GM21529 (cell line): ENCODE data around the gene MDC1.
"Not testable (repeated sequence)": the region's sequence is repeated elsewhere in the genome, so short reads cannot be mapped to it uniquely, and the experiment has no call there.

Source experiments
- ATAC-seq: cut with Tn5 transposase; IDR thresholded peaks from one replicate; pipeline ENCODE4 v1.9.1; 2021; ENCODE audit not compliant: unreplicated experiment

Gene MDC1

DNA sequence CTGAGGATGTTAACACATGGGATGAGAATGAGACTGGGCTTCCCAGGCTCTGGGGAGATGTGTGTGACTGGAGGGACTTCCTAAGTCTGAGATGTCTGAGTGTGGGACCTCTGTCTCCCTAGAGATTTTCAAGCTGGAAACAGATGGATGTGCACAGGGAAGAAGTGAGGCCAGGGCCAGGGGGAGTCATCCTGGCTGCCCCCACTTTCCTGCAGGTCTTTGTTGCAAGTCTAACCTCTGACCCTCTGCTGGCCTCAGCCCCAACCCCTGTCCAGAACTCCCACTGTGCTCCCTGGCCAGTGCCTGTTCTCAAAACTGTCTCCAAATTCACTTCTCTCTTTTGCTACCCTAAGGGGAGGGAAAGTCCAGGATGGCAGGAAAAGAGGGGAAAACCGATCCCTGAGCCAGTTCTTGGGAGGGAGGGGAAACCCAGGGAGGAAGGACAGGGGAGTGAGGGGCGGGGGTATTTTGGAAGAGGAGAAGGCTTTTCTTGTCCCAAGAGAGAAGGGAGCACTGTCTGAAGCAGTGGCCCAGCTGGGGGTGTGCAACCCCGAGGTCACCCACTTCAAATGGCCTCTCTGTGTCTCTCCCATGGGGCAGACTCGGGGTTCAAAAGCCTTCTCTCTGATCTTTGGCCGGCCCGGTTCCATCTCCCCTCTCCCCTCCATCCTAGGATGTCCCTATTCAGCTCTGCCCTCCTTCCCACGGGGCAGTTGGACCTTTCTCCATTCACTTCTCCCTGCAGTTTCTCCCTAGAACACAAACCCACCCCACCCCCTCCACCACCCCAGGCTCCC lies 33.7 kb downstream of the MDC1 start:
- no peak for ATAC-seq

DNA sequence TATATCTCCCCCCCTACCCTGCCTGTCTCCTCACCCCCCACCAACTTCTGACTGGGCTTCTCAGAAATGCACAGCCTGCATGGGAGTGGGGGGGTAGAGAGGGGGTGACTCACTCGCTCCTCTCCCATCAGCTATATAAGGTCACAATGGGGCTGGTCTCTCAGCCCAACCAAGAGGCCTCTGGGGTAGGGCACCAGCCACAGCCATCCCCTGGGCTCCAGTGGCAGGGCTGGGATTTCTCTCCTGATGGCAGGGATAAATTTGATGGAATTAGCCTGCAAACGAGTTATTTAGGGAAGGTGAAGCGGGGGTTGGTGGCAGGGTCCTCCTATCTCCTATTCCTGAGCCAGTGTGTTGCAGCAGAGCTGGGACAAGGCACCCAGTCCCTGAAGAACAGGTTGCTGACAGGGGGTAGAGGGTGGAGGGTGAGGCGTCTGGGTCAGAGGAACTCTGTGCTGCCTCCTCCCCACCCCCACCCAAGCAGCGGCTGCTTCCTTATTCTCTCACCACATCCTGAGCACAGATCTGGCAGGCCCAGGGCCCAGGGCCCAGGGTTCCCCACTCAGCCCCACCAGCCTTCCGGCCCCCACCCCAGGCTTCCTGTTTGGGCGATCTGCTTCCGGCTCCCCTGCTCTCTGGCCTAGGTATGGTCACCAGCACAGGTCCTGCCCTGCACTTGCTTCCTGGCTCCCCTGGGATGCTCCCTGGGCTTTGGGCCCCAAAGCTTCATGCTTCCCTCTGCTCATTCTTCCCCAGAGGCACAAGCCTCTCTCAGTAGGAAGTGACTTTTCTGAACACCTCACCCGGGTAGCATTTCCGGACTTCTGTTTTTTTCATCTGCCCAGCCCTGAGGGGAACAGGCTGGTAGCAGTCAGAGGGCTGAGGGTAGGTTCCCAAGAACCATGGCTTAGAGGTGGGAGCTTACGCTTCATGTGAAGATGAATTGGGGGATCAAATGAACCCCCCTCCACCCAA lies 34.7 kb downstream of the MDC1 start:
- peak; percentile 38 for ATAC-seq

DNA sequence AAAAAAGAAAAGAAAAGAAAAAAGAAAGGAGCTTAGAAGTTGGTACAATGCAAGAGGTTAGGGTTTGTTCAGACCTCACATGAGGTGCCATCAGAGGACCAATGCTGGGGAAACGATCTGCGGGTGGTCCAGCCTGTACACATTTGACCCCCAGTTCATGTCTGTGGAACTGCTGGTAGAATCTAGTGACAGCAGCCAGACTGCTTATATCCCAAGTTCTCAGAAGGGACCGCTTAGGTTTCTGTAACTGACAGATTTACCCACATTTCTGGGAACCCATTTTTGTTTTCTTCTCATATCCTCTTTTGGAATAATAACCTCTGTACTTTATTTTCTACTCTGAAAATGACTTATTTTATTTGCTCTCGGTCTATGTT lies 35.3 kb downstream of the MDC1 start:
- ATAC-seq = no peak

DNA sequence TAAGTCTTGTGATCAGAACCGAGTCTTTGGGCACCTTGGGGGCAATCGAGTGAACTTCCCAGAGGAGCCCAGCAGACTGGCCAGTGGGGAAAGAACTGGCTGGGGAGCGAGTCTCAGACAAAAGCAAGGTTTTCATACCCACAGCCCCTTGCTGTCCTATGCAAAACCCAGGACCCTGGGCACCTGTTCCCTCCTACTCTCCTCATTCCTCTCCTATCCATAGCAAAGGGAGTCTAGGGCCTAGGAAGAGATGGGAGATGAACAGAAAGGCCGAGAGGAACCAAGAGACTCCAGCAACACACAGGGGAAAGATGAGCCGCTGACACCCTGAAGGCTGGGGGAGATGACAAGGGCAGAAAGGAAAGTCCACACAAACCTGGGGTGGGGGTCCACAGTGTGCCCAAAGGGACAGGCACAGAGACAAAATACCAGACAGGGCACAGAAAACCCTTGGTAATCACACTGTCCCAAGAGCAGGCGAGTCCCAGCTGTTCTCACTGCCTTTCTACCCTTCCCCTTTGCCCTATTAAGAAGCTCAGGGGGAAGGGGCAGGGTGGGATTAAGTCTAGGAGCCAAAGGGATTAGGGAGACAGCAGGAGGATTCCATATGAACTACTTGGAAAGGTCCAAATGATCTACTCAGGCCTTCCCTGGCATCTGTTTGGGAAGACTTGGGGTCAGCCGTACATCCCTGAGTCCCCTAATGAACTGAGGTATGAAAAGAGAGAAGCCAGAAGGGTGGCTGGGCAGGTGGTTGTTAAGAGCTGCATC lies 37.1 kb downstream of the MDC1 start:
- ATAC-seq = no peak

DNA sequence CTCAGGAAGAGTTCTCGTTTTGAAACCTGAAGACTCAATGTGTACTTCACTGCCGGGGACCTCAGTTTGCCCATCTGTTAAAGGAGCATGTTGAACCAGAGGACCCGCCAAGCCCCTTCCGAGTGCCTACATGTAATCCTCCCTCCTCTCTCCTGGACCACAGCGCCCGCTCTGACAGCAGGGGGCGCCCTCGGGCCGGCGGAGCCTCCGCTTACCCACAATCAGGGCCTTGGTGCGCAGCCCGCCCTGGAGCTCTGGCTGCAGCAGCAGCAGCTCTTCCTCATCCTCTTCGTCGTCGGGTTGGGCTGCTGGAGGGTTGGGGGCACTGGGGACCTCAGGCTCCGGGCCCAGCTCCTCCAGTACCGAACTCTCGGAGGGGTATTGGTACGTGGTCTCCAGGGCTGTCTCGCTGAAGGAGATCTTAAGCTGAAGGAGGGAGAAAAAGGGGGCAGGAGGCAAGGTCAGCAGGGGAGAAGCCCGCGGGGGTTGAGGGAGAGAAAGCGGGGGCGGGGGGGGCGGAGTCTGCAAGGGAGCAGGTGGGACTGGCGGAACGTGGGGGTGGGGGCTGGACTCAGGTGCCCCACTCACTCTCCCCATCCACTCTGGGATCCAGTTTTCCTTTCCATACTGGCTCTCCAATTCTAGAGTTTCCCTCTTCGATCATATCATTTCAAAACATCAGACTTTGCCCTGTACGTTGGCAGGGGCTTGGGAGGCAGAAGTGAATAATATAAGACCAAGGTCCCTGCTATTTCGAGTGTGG lies 37.9 kb downstream of the MDC1 start:
- ATAC-seq = no peak

DNA sequence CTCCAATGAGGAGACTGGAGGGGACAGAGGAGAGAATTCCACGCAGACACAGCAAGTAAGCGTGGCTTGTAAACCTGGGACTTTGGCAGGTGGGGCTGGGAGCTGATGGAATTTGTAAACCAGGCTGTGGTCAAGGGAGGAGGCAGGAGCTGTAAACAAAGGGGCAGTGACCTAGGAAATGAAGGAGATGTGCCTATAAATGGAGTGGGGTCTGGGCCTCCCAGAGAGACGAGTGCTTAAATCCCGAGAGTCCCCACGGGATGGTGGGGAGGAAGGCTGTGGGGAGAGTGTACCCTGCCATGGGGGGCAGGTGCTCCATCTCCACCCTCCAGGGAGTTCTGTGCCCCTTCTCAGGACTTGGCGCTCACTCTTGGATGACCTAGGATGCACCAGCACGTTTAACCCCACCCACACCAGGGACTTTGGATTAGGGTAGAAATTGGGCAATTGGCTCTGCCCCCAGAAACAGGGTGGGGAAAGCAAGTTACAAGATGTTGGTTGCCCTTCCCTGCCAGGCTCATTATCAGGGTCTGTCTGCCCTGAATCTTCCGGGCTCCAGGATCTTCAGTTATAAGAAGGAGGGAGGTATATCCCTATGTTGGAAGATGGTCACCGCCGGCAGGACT lies 40.3 kb downstream of the MDC1 start:
- ATAC-seq = no peak

DNA sequence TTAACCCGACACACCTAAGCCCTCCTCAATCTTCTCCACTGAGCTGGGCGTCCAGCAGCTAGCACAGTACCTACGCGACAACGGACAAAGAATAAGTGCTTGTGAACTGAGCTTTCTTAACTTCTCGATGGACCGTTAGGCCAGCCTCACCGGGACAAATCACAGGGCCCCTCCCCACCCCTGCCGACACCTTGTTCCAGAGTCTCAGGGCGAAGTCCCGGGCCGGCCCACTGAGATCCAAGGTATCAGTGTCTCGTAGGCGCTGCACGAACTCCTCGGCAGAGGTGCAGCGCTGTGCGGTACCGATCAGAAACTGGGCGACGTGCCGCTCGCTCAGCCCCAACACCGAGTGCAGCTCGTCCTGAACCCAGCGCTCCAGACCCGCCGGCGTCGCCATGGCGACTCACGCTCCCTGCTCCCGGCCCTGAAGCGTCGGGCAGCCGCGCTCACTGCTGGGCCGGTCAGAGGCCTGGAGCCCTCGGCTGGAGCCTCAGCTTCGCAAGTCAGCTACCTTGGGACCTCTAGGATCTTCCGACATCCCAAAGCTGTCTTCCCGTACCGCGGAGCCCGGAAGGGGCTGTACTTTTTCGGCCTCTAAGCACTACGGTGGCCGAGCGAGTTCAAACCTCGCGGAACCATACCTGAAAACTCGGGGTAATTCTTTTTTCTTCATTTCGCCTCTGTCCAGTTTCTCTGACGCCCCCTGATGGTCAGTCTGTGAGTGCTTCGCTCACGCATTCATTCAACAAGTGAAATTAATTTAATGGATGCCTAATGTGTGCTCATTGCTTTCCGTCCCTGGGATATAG lies 44.4 kb downstream of the MDC1 start, which contains the start of gene DHX16:
TSS of gene DHX16 (minus strand) at position 562 of the 809 bp plus-strand sequence. CDS start at position 397, 165 bp downstream.
- ATAC-seq = peak; percentile 75

DNA sequence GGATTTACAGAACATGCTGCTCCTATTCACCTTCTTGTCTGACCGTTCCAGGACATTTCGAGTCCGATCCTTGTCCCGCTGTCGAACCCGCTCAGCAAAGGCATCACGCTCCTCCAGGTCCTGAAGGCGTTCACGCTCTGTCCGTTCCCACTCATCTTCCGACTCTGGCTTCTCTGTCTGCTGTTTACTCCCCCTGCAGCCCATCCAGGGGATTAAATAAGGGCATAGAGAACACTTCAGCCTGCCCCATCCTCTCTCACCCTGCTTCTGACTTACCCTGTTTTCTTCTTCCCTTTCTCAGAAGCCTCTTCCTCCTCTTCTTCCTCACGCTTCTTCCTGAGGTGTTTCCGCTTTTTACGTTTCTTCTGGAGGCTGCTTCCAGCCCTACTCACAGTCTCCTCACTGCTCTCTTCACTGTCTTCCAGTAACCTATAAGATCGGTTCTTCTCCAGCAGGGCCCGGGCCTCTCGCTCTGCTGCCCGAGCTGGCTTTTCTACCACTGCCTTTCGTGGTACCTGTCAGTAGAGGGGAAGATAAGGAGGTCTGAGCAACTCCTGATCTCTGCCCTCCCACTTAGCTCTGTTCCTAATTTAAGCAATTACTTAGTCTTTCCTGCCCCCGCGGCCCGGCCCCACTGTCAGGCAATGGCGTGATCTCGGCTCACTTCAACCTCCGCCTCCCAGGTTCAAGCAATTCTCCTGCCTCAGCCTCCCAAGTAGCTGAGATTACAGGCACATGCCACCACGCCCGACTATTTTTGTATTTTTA lies 46.1 kb downstream of the MDC1 start:
- ATAC-seq = no peak

DNA sequence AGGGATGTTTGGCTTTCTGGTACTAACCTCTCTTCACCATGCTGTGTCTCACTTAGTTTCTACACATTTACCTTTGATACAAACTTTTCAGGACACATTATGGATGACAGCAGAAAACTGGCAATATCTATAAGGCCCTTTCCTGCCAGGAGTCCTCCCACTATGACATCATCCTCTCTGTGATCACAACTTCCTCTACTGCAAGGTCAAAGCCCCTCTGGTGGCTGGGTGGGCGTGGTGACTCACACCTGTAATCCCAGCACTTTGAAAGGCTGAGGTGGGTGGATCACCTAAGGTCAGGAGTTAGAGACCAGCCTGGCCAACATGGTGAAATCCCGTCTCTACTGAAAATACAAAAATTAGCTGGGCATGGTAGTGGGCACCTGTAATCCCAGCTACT lies 50.8 kb downstream of the MDC1 start:
- not testable (repeated sequence) for ATAC-seq

DNA sequence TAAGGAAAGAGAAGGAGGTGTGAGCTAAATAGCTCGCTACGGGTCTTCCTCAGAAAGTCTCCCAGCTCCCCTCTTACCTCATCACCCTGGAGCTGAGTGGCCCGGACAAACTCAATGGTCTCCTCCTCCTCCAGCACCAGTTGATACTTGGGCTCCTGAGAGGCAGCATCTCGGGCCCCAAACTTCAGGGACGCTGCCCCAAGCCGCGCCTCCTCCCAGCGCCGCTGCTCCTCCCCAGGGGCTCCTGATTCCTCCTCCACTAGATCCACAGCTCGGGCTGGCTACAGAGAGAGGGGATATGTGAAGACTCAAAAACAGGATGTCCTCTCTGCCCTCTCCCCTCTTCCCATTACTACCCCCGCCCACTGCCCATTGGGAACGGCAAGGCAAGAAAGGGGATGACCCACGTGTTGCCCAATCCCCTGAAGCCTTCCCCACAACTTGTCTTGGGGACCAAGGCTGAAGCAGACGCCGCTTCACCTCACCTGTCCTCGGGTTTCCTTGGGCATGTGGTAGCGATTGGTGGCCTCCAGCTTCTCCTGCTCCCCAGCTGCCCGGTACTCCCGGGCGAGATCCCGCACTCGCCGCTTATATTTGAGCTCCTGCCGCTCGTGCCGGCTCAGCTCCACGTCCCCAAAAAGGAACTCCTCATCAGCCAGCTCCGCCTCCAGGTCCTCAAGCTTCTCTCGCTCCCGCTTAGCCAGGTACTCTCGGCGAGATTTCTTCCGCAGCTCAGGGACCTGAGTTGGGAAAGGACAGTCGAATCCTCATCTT lies 51.9 kb downstream of the MDC1 start:
- ATAC-seq = no peak

DNA sequence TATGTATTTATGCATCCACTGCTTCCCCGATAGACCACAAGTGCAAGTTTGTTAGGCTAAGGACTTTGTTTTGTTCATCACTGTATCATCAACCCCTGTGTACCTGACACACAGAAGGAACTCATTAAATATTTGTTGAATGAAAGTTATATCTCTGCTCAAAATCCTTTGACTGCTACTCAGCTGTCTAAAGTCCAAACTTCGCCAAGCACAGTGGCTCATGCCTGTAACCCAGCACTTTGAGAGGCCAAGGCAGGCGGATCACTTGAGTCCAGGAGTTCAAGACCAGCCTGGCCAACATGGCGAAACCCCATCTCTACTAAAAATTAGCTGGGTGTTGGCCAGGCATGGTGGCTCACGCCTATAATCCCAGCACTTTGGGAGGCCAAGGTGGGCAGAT lies 59.2 kb downstream of the MDC1 start:
- ATAC-seq = not testable (repeated sequence)

DNA sequence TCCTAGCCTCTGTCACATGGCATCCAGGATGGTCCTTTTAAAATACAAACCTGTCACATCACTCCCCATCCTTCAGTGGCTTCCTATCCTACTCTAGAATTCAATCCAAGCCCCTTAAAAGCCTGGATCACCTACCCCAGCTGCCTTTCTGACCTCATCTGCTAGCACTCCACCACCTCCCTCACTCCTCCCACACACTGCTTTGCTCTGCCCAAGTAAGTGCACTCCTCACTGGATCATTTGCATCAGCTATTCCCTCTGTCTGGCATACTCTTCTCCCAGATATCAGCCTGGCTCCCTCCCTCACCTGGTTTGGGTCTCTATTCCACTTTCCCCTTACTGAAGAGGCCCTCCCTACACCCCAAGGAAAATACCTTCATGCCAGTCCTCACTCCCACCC lies 59.6 kb downstream of the MDC1 start:
- no peak for ATAC-seq

DNA sequence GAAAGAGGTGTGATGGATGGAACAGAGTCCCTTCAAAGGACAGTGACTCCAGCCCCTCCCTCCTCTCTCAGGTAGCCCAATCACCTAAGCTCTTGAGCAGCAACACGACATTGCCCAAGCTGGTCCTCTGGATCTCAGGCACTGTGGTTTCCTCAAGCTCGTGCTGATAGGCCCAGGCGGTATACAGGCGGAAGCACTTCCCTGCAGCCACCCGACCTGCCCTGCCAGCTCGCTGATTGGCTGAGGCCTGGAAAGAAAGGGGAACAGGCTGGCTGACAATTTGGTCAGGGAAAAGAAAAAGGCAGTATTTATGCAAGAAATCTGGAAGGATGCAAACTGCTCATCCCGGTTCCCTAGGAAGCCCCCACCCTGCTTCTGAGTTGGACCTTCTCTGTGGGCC lies 60.6 kb downstream of the MDC1 start:
- ATAC-seq = no peak

DNA sequence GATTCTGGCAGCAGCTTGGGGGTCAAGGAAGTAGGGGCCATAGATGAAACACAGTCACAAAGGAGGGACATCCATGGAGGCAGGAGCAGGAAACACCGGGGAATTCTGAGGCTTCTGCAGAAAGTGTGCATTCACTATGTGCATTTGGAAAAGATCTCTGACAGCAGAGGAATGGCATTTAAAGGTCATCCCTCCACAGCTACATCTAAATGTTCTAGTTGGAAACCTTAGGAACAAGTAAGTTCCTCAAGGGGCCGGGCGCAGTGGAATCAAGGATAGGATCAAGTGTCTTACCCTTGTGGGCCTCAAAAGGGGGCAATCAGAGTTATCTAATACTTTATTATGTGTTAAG lies 61.4 kb downstream of the MDC1 start:
- no peak for ATAC-seq

DNA sequence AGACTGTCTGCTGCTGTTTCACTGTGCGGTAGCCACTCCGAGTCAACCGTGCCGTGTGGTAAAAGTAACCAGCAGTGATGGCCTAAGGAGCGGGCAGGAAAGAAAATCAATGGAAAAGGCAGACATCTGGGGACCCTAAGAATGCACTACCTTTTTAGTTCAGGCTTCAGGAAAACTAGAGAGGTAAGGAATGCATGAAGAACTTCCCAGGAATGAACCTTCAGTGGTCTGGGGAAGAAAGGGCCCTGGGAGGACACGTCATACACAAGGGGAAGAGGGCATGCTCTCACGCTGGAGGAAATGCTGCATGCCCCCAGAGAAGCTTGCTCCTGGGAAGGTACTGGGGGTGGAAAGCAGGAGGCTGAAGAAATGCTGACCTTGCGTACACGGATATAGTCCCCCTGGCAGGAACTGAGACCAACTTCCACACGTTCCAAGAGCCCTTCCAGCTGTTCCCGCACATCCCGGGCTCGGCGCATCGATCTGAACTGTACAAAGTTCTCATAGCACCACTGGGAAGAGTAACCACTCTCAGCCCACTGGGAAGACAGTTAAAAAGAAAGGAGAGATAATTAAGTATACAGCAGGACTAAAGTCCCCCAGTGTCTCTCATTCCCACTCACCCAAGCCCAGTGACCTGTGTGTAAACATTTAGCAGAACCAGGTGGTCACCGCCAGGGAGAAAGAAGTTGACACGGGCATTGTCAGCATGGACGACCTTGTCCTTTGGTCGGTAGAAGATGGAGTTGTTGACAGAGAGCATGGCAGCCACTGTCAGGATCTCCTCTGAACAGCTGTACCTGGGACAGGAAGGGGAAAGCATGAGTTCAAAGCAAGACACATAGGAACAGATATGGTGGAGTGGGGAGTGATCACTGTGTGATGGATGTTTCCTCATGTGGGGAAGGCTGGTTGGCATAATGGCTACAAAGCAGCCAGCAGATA lies 62.0 kb downstream of the MDC1 start:
- no peak for ATAC-seq

DNA sequence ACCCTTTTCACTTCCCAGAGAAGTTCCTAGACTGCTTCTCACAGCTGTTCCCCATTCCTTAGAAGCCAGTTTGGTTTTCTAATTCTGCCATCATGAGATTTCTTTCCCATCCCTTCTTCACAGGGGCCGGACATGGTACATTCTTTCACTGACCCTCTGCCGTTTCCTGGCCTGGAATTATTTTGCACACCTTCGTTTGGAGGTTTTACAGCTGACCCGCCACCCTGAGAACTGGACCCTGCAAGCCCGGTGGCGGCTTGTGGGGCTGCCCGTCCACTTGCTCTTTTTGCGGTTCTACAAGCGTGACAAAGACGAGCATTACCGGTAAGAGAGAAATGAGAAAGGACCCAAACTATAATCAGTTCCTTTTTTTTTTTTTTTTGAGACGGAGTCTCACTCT lies 65.9 kb downstream of the MDC1 start:
- no peak for ATAC-seq
